HepG2 (cell line): ENCODE measurements around the gene HCRTR2. TPM values are rescaled to one million over a fixed set of nuclear protein-coding genes. Genes with fewer than 3 reads are reported as not detected.

ENCODE experiments used
- ATAC-seq: fragments of 200-7000 bp; cut with Tn5 transposase; 3 replicates; pipeline ENCODE4 v1.9.1; 2020; ENCODE audit warnings: mild to moderate bottlenecking, moderate library complexity
- BruUV-seq: library from RNA; stranded (reverse); fragments of 400-500 nt; replicated peaks from 2 replicates; lab custom pipeline; 2021; lab: Mats Ljungman, UMichigan
- CTCF ChIA-PET: fragments of 300-600 bp; formaldehyde crosslinking; extraction: SDS; loops from one replicate; lab custom pipeline; 2021; ENCODE audit warnings: low total read pairs, inconsistent platforms, low intra/inter-chr PET ratio; lab: Yijun Ruan, JAX
- POLR2A ChIA-PET: fragments of 350-600 bp; sonication (Branson Sonifier 250); formaldehyde crosslinking; loops from one replicate; lab custom pipeline; 2020; ENCODE audit warnings: antibody characterized with exemption, inconsistent platforms; lab: Yijun Ruan, JAX
- DNase-seq: peaks from one replicate; pipeline ENCODE4 v3.0.0-alpha.2; 2015; ENCODE audit warnings: low spot score
- FAIRE-seq: peaks from 3 replicates; lab custom pipeline; 2011; peaks lifted over from hg19 to GRCh38; lab: Jason Lieb, UNC
- H2AFZ ChIP-seq: one replicate; pipeline ENCODE4 v1.6.1; 2011; ENCODE audit warnings: low read length, inconsistent platforms
- H3K27ac ChIP-seq: fragments of 300-600 bp; 3 replicates; pipeline ENCODE4 v1.8.0; 2011; ENCODE audit warnings: mixed run types, mild to moderate bottlenecking, mixed read lengths, low read length, inconsistent platforms; ENCODE audit not compliant: insufficient read depth; ENCODE audit errors: extremely low read length
- H3K27me3 ChIP-seq, 2 experiments: fragments of 200-600 bp in 1 of 2; 2 replicates in 1 of 2; 3 replicates in 1 of 2; pipeline versions ENCODE4 v1.6.0 to v1.8.0; 2011; ENCODE audit warnings: low read length in 2 of 2, mild to moderate bottlenecking in 2 of 2, moderate library complexity in 2 of 2, inconsistent platforms in 1 of 2; ENCODE audit not compliant: insufficient read depth in 2 of 2, control insufficient read depth in 1 of 2
- H3K36me3 ChIP-seq, 2 experiments: fragments of 200-600 bp in 1 of 2; replicated peaks in 1 of 2; 2 replicates in 1 of 2; 3 replicates in 1 of 2; pipeline versions ENCODE4 v1.5.1 to v1.8.0; 2011; ENCODE audit warnings: low read length in 2 of 2, inconsistent platforms in 1 of 2; ENCODE audit not compliant: insufficient read depth in 2 of 2, control insufficient read depth in 1 of 2
- H3K4me1 ChIP-seq: 2 replicates; pipeline ENCODE4 v1.5.1; 2012; ENCODE audit warnings: low read length, inconsistent platforms; ENCODE audit not compliant: insufficient read depth
- H3K4me2 ChIP-seq: 2 replicates; pipeline ENCODE4 v1.6.0; 2011; ENCODE audit warnings: low read depth, low read length, inconsistent platforms
- H3K4me3 ChIP-seq, 3 experiments: fragments of 200-600 bp in 1 of 3; sonication (generic), shearing (Covaris generic) in 1 of 3; replicated peaks in 1 of 3; 2 replicates each; pipeline ENCODE4 v1.5.1; 2011 to 2016; ENCODE audit warnings: low read length in 3 of 3, inconsistent platforms in 2 of 3, low read depth in 2 of 3, mild to moderate bottlenecking in 2 of 3, control low read depth in 1 of 3, mixed read lengths in 1 of 3; ENCODE audit not compliant: insufficient read depth in 1 of 3
- H3K79me2 ChIP-seq: one replicate; pipeline ENCODE4 v1.6.1; 2011; ENCODE audit warnings: low read length, inconsistent platforms; ENCODE audit not compliant: insufficient read depth
- H3K9ac ChIP-seq: 2 replicates; pipeline ENCODE4 v1.6.0; 2011; ENCODE audit warnings: mild to moderate bottlenecking, low read depth, low read length, inconsistent platforms; ENCODE audit not compliant: insufficient read depth
- H3K9me3 ChIP-seq: 2 replicates; pipeline ENCODE4 v1.5.1; 2012; ENCODE audit warnings: mild to moderate bottlenecking, low read length
- H4K20me1 ChIP-seq: 2 replicates; pipeline ENCODE4 v1.6.0; 2011; ENCODE audit warnings: inconsistent platforms, mild to moderate bottlenecking, low read length, moderate library complexity; ENCODE audit not compliant: insufficient read depth
- AHR ChIP-seq: IDR thresholded peaks from 2 replicates; pipeline ENCODE4 v1.6.1; 2018; ENCODE audit warnings: missing genetic modification reagents, missing compliant biosample characterization
- CSRNP2 ChIP-seq: sonication (generic); formaldehyde crosslinking; conservative IDR thresholded peaks from 2 replicates; pipeline ENCODE4 v1.8.0; 2022; ENCODE audit warnings: low read depth, missing genetic modification reagents
- HDAC6 ChIP-seq: fragments of 200-600 bp; sonication (generic); IDR thresholded peaks from 2 replicates; pipeline ENCODE4 v1.7.0; 2017; ENCODE audit warnings: mild to moderate bottlenecking, antibody characterized with exemption, low read length, low read depth
- NCOA2 ChIP-seq: sonication (generic); formaldehyde crosslinking; IDR thresholded peaks from 2 replicates; pipeline ENCODE4 v1.8.0; 2022; ENCODE audit warnings: inconsistent platforms
- NFKBIZ ChIP-seq: IDR thresholded peaks from 2 replicates; pipeline ENCODE4 v1.6.1; 2018; ENCODE audit warnings: missing genetic modification reagents, missing compliant biosample characterization
- PHF5A ChIP-seq: IDR thresholded peaks from one replicate; pipeline ENCODE4 v1.6.1; 2018; ENCODE audit warnings: low read depth, missing genetic modification reagents; ENCODE audit not compliant: unreplicated experiment
- REPIN1 ChIP-seq: sonication (generic); formaldehyde crosslinking; IDR thresholded peaks from 2 replicates; pipeline ENCODE4 v1.8.0; 2022; ENCODE audit warnings: missing genetic modification reagents, low read depth, mild to moderate bottlenecking, borderline replicate concordance
- SOX13 ChIP-seq, 3 experiments: fragments of 450-650 bp in 1 of 3; sonication (generic) in 1 of 3; formaldehyde crosslinking in 1 of 3; IDR thresholded peaks in 2 of 3; conservative IDR thresholded peaks in 1 of 3; 2 replicates each; pipeline versions ENCODE4 v1.5.0 to v1.6.1; 2016 to 2020; ENCODE audit warnings: antibody characterized with exemption in 1 of 3, mild to moderate bottlenecking in 1 of 3, missing compliant biosample characterization in 1 of 3, missing genetic modification reagents in 1 of 3, moderate library complexity in 1 of 3
- ZFP62 ChIP-seq: sonication (generic); formaldehyde crosslinking; IDR thresholded peaks from 2 replicates; pipeline ENCODE4 v1.4.0; 2020; ENCODE audit warnings: missing genetic modification reagents
- ZNF101 ChIP-seq: sonication (generic); formaldehyde crosslinking; IDR thresholded peaks from 2 replicates; pipeline ENCODE4 v1.4.0; 2020; ENCODE audit warnings: mild to moderate bottlenecking, low read depth, missing genetic modification reagents, borderline replicate concordance
- ZNF512 ChIP-seq: sonication (generic); formaldehyde crosslinking; IDR thresholded peaks from 2 replicates; pipeline ENCODE4 v1.4.0; 2020; ENCODE audit warnings: mild to moderate bottlenecking, missing genetic modification reagents
- ZNF563 ChIP-seq: sonication (generic); formaldehyde crosslinking; IDR thresholded peaks from 2 replicates; pipeline ENCODE4 v1.8.0; 2022; ENCODE audit warnings: mild to moderate bottlenecking, moderate library complexity, missing genetic modification reagents
- ZNF704 ChIP-seq: sonication (generic); formaldehyde crosslinking; IDR thresholded peaks from 2 replicates; pipeline ENCODE4 v1.8.1; 2023; ENCODE audit warnings: mild to moderate bottlenecking, inconsistent platforms, moderate library complexity, missing genetic modification reagents, borderline replicate concordance
- ZNF891 ChIP-seq: sonication (generic); formaldehyde crosslinking; IDR thresholded peaks from 2 replicates; pipeline ENCODE4 v1.5.0; 2020; ENCODE audit warnings: mild to moderate bottlenecking, missing genetic modification reagents
- WGBS: methylation state at CpG from one replicate; pipeline ENCODE4 v1.1.6; 2017; ENCODE audit warnings: low lambda C conversion rate; 5-methylcytosine and 5-hydroxymethylcytosine counted together
- in situ Hi-C: cut with HindIII; loops from 2 replicates; pipeline ENCODE4 v1.10.0; 2017; ENCODE audit warnings: low pct_unique_long_range_greater_than_20kb; ENCODE audit not compliant: extremely low pct_ligation_motif_present
- intact Hi-C: fragments of 100-400 bp; cut with micrococcal nuclease; formaldehyde crosslinking; loops from one replicate; pipeline ENCODE4 v1.10.0; 2022; ENCODE audit not compliant: unreplicated experiment
- polyA plus RNA-seq, 8 experiments: library from polyadenylated mRNA; depleted of rRNA in 3 of 8; stranded (reverse) in 7 of 8; unstranded in 1 of 8; fragments of >200 nt; fragmentation: Illumina TruSeq in 4 of 8; extraction: Trizol in 4 of 8; gene quantifications; 2 replicates each; pipeline versions ENCODE4 v1.2.1 to v1.2.3, GENCODE V29; 2011 to 2016; ENCODE audit warnings: low read depth in 4 of 8, missing spikeins in 1 of 8, mixed read lengths in 1 of 8; ENCODE audit not compliant: insufficient read depth in 1 of 8
- total RNA-seq, 5 experiments: library from RNA; depleted of rRNA; stranded (reverse); fragments of >200 nt; fragmentation: Illumina TruSeq; extraction: Trizol; gene quantifications; 2 replicates each; pipeline ENCODE4 v1.2.3, GENCODE V29; 2016; ENCODE audit warnings: low read depth in 1 of 5

HCRTR2 gene
- total and polyA plus RNA-seq, 2 of the 13 experiments (the other 11 are each of a cell fraction or from before 2014, with no cell fraction given) = not detected

- no peak overlapping the region for H3K4me2 ChIP-seq
- in situ Hi-C loops = no loop called here
- TF ChIP-seq ZNF512 (CRISPR knock-in tag) (no peak), ZFP62 (CRISPR knock-in tag) (no peak), ZNF563 (CRISPR knock-in tag) (no peak), CSRNP2 (no peak)
- no peak overlapping the region for H3K27ac ChIP-seq
- no peak overlapping the region for H3K9ac ChIP-seq
- WGBS = 0% methylated on average over 1 of the region's 1 CpG
- H3K79me2 ChIP-seq = no peaks in the 10 kb centered on the region
- BruUV-seq = no TSS peak
- intact Hi-C loops = no loop called here
- H3K4me3 ChIP-seq = no peak overlapping the region
- CTCF ChIA-PET = no interaction called here
- DNase-seq (no peak), ATAC-seq (no peak), FAIRE-seq (no peak)
- no peaks in the 10 kb centered on the region for H3K9me3 ChIP-seq
- H2AFZ ChIP-seq = no peak overlapping the region
- POLR2A ChIA-PET = no interaction called here
- no peaks in the 10 kb centered on the region for H3K36me3 ChIP-seq
- H3K27me3 ChIP-seq = no peaks in the 10 kb centered on the region
- H4K20me1 ChIP-seq = no peaks in the 10 kb centered on the region
- no peaks in the 10 kb centered on the region for H3K4me1 ChIP-seq
Observed at GRCh38 chr6:55304747-55305146, 130.4 kb downstream of the HCRTR2 start.

- H3K27me3 ChIP-seq = no peaks in the 10 kb centered on the region
- ChIA-PET CTCF (no interaction called here), POLR2A (no interaction called here)
- H3K4me2 ChIP-seq = no peak overlapping the region
- no peaks in the 10 kb centered on the region for H3K4me1 ChIP-seq
- H3K79me2 ChIP-seq = no peaks in the 10 kb centered on the region
- in situ Hi-C loops (no loop called here), intact Hi-C loops (no loop called here)
- H2AFZ ChIP-seq = no peak overlapping the region
- no peaks in the 10 kb centered on the region for H3K9me3 ChIP-seq
- ATAC-seq = no peak
- no peak for FAIRE-seq
- H4K20me1 ChIP-seq = no peaks in the 10 kb centered on the region
- H3K36me3 ChIP-seq = no peaks in the 10 kb centered on the region
- H3K4me3 ChIP-seq = no peak overlapping the region
- no TSS peak for BruUV-seq
- no peak overlapping the region for H3K9ac ChIP-seq
- DNase-seq = no peak
- no peak overlapping the region for H3K27ac ChIP-seq
- TF ChIP-seq ZNF704 (no peak), ZNF101 (CRISPR knock-in tag) (no peak), AHR (CRISPR knock-in tag) (no peak), NCOA2 (CRISPR knock-in tag) (no peak), NFKBIZ (CRISPR knock-in tag) (no peak), HDAC6 (no peak), REPIN1 (no peak), PHF5A (CRISPR knock-in tag) (no peak), ZNF891 (CRISPR knock-in tag) (no peak), SOX13 (IDR thresholded peaks at IDR 0.05) (no peak), SOX13 (CRISPR knock-in tag; conservative IDR thresholded peaks at IDR 0.05 in 1 of 2, IDR thresholded peaks at IDR 0.05 in 1 of 2) (no peak)
Observed at GRCh38 chr6:55319961-55320695, 145.8 kb downstream of the HCRTR2 start.
